Fibroblast of lung (primary cell): ENCODE data around the gene ST6GALNAC1. TPM values are rescaled to one million over a fixed set of nuclear protein-coding genes. Genes with fewer than 3 reads are reported as not detected.
"Not testable (repeated sequence)": the region's sequence is repeated elsewhere in the genome, so short reads cannot be mapped to it uniquely, and the experiment has no call there.

Source experiments
- DNase-seq, 2 donors: peaks; one replicate each; pipeline versions ENCODE4 v3.0.0 to v3.0.0-alpha.2; 2010; ENCODE audit warnings: low read depth in 2 of 2
- H2AFZ ChIP-seq: 2 replicates; pipeline ENCODE4 v1.5.1; 2012; ENCODE audit warnings: low read length, control low read depth, inconsistent platforms
- H3K27ac ChIP-seq: 2 replicates; pipeline ENCODE4 v1.5.1; 2011; ENCODE audit warnings: low read length, control low read depth; ENCODE audit not compliant: insufficient read depth
- H3K27me3 ChIP-seq: 2 replicates; pipeline ENCODE4 v1.5.1; 2011; ENCODE audit warnings: mild to moderate bottlenecking, low read length; ENCODE audit not compliant: control insufficient read depth, insufficient read depth
- H3K36me3 ChIP-seq: 2 replicates; pipeline ENCODE4 v1.5.1; 2011; ENCODE audit warnings: low read length; ENCODE audit not compliant: control insufficient read depth, insufficient read depth
- H3K4me1 ChIP-seq: 2 replicates; pipeline ENCODE4 v1.5.1; 2011; ENCODE audit warnings: low read length; ENCODE audit not compliant: control insufficient read depth, insufficient read depth; ENCODE audit errors: extremely low read depth
- H3K4me2 ChIP-seq: 2 replicates; pipeline ENCODE4 v1.5.1; 2011; ENCODE audit warnings: low read length, control low read depth; ENCODE audit not compliant: insufficient read depth; ENCODE audit errors: extremely low read depth
- H3K4me3 ChIP-seq, 4 experiments: fragments of 200-600 bp in 1 of 4; sonication (generic) in 1 of 4; replicated peaks in 1 of 4; 2 replicates each; pipeline ENCODE4 v1.5.1; 2011 to 2016; ENCODE audit warnings: low read length in 4 of 4, low read depth in 3 of 4, mild to moderate bottlenecking in 3 of 4, control low read depth in 2 of 4, inconsistent platforms in 1 of 4, mixed read lengths in 1 of 4; ENCODE audit not compliant: insufficient read depth in 1 of 4; ENCODE audit errors: control extremely low read depth in 1 of 4
- H3K79me2 ChIP-seq: 2 replicates; pipeline ENCODE4 v1.5.1; 2012; ENCODE audit warnings: mild to moderate bottlenecking, low read length, inconsistent platforms; ENCODE audit not compliant: control insufficient read depth, insufficient read depth
- H3K9ac ChIP-seq: 2 replicates; pipeline ENCODE4 v1.5.1; 2011; ENCODE audit warnings: mild to moderate bottlenecking, low read length, control low read depth; ENCODE audit not compliant: insufficient read depth
- H3K9me3 ChIP-seq: 2 replicates; pipeline ENCODE4 v1.5.1; 2012; ENCODE audit warnings: low read depth, low read length; ENCODE audit not compliant: control insufficient read depth, insufficient read depth
- H4K20me1 ChIP-seq: 2 replicates; pipeline ENCODE4 v1.5.1; 2011; ENCODE audit warnings: low read length; ENCODE audit not compliant: control insufficient read depth, insufficient read depth; ENCODE audit errors: extremely low read depth
- CTCF ChIP-seq, 2 donors: IDR thresholded peaks in 1 of 2; conservative IDR thresholded peaks in 1 of 2; 1 replicate in 1 of 2; 2 replicates in 1 of 2; pipeline ENCODE4 v1.5.1; 2011 to 2012; ENCODE audit warnings: low read length in 2 of 2, control low read depth in 1 of 2, inconsistent platforms in 1 of 2, low read depth in 1 of 2, mild to moderate bottlenecking in 1 of 2
- EZH2 ChIP-seq: IDR thresholded peaks from 2 replicates; pipeline ENCODE4 v1.5.1; 2012; ENCODE audit warnings: low read length, control low read depth, mild to moderate bottlenecking; ENCODE audit errors: missing control alignments
- polyA plus RNA-seq, 2 donors: library from polyadenylated mRNA; depleted of rRNA in 1 of 2; stranded (reverse) in 1 of 2; unstranded in 1 of 2; fragments of >200 nt; gene quantifications; 2 replicates each; pipeline ENCODE4 v1.2.1, GENCODE V29; 2011 to 2012; ENCODE audit warnings: missing spikeins in 1 of 2
- total RNA-seq: library from RNA; depleted of rRNA; stranded (reverse); fragments of >200 nt; gene quantifications from 2 replicates; pipeline ENCODE4 v1.2.1, GENCODE V29; 2014

Gene ST6GALNAC1
- total and polyA plus RNA-seq, 2 donors (not counting 1 experiment from before 2014, with no cell fraction given): not detected

DNA sequence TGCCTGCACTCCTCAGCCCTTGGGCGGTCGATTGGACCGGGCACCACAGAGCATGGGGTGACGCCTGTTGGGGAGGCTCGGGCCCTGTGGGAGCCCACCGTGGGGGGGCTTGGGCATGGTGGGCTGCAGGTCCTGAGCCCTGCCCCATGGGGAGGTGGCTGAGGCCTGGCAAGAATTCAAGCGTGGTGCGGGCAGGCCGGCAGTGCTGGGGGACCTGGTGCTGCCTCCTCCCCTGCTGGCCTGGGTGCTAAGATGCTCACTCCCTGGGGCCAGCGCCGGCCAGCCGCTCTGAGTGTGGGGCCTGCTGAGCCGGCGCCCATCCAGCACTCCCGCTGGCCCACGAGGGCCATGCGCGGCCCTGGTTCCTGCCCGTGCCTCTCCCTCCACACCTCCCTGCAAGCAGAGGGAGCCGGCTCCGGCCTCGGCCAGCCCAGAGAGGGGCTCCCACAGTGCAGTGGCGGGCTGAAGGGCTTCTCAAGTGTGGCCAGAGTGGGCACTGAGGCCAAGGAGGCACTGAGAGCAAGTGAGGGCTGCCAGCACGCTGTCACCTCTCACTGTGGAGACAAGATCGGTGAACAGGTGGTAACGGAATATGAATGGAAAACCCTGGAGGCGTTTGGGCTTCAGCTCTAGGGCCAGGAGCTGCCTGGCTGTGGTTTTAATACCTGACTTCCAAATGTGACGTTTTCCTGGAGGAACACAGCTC is 28.5 kb downstream of the ST6GALNAC1 start:
- Histone ChIP-seq H2AFZ (no peak overlapping the region), H3K4me3 (no peak overlapping the region)
- TF ChIP-seq CTCF (conservative IDR thresholded peaks at IDR 0.05 in 1 of 2, IDR thresholded peaks at IDR 0.05 in 1 of 2; ENCODE audit: low read depth in 1 of 2, low read length in 2 of 2): no peak
- TF ChIP-seq EZH2: no peak

GRCh38 chr17:76614064-76614759 is 29.3 kb downstream of the ST6GALNAC1 start:
- peak in 1 of 2 donors; percentile 13 for DNase-seq

More for the DNA sequence above, 28.5 kb downstream of the ST6GALNAC1 start:
- Histone ChIP-seq H4K20me1 (no peaks in the 10 kb centered on the region), H3K9ac (no peak overlapping the region), H3K79me2 (no peaks in the 10 kb centered on the region), H3K9me3 (no peaks in the 10 kb centered on the region), H3K4me1 (no peaks in the 10 kb centered on the region), H3K27me3 (no peaks in the 10 kb centered on the region), H3K27ac (no peak overlapping the region), H3K4me2 (no peak overlapping the region), H3K36me3 (no peaks in the 10 kb centered on the region)
- no peak for DNase-seq

GRCh38 chr17:76612977-76613851 is 30.3 kb downstream of the ST6GALNAC1 start:
- Histone ChIP-seq H3K4me1 (no peaks in the 10 kb centered on the region), H3K27me3 (no peaks in the 10 kb centered on the region), H3K9ac (no peak overlapping the region), H3K36me3 (no peaks in the 10 kb centered on the region), H3K4me2 (no peak overlapping the region), H2AFZ (no peak overlapping the region), H4K20me1 (no peaks in the 10 kb centered on the region), H3K4me3 (no peak overlapping the region), H3K79me2 (no peaks in the 10 kb centered on the region), H3K27ac (no peak overlapping the region), H3K9me3 (no peaks in the 10 kb centered on the region)
- TF ChIP-seq CTCF (conservative IDR thresholded peaks at IDR 0.05 in 1 of 2, IDR thresholded peaks at IDR 0.05 in 1 of 2; ENCODE audit: low read depth in 1 of 2, low read length in 2 of 2): no peak
- no peak for TF ChIP-seq EZH2
- DNase-seq: no peak

More at GRCh38 chr17:76614064-76614759, 29.3 kb downstream of the ST6GALNAC1 start:
- H3K27ac ChIP-seq, H3K9ac ChIP-seq, H2AFZ ChIP-seq, H4K20me1 ChIP-seq, H3K36me3 ChIP-seq, H3K79me2 ChIP-seq, H3K27me3 ChIP-seq, H3K4me3 ChIP-seq, H3K4me1 ChIP-seq, H3K4me2 ChIP-seq, H3K9me3 ChIP-seq: not testable (repeated sequence)
